D721Med (cell line): ENCODE data around the gene CC2D2A.

Experiments
- DNase-seq: peaks from one replicate; pipeline ENCODE4 v3.0.0; 2011; ENCODE audit warnings: low spot score; ENCODE audit not compliant: insufficient read length
- FAIRE-seq: peaks from 2 replicates; lab custom pipeline; 2011; peaks lifted over from hg19 to GRCh38; lab: Jason Lieb, UNC
- TF ChIP-seq, protein P1 (sequence below): IDR thresholded peaks from 2 replicates; pipeline ENCODE4 v1.5.1; 2012; ENCODE audit warnings: mild to moderate bottlenecking, control low read depth; ENCODE audit not compliant: insufficient read depth; ENCODE audit errors: missing control alignments

CC2D2A gene

DNA sequence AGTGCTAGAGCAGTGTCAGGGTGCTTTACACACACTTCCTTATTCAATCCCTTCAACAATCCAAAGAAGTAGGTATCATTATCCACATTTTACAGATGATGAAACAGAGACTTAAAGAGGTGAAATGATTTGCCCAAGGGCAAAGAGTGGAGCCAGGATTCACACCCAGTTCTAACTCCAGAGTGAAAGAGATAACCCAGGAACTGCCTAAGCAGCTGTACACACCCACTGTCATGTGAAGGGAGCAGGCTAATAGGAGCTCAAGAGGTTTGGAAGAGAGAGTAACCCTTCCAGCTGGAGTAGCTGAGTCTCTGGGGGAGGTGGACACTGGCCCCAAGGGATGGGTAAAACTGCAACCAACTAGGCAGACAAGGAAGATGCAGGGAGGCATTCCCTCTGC lies 92.9 kb downstream of the CC2D2A start:
- FAIRE-seq, result no peak

DNA sequence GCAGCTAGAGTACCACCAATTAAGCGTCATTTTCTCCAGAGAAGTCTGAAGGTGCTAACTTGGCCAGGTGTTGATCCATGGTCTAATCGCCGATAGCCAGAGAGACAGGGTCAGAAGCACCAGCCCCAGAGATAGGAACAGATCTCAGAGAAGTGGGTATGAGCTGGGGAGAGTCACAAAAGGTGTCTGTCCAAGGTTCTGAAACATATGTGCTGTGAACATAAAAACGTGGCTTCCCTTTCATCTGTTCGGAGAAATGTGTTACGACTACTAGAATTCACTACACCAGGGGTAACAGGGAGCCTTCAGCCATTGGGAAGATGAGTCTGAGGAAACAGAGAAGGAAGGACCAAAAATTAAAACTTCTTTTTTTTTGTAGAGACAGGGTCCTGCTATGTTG lies 94.2 kb downstream of the CC2D2A start:
- no peak for DNase-seq
- TF ChIP-seq, protein P1, sequence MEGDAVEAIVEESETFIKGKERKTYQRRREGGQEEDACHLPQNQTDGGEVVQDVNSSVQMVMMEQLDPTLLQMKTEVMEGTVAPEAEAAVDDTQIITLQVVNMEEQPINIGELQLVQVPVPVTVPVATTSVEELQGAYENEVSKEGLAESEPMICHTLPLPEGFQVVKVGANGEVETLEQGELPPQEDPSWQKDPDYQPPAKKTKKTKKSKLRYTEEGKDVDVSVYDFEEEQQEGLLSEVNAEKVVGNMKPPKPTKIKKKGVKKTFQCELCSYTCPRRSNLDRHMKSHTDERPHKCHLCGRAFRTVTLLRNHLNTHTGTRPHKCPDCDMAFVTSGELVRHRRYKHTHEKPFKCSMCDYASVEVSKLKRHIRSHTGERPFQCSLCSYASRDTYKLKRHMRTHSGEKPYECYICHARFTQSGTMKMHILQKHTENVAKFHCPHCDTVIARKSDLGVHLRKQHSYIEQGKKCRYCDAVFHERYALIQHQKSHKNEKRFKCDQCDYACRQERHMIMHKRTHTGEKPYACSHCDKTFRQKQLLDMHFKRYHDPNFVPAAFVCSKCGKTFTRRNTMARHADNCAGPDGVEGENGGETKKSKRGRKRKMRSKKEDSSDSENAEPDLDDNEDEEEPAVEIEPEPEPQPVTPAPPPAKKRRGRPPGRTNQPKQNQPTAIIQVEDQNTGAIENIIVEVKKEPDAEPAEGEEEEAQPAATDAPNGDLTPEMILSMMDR, result no peak
- no peak for FAIRE-seq

More for the DNA sequence above, 92.9 kb downstream of the CC2D2A start:
- DNase-seq, result no peak
- TF ChIP-seq, protein P1, result no peak

DNA sequence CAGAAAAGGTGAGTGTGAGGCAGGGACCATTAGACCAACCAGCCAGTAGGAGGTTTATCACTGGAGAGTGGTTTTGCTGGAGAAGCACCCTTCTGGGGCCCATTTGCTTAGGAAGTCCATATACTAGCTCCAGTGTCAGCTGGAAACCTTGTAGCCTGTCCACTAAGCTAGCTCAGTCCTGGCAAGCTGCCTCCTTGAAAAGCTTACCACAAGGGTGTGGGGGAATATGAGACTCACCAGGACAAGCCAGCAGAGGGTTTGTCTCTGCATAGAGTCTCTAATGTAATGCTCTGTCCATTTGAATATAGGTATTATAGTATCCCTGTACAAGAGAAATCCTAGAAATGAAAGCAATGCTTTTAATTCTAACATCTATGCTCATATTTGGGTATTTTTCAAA lies 99.1 kb downstream of the CC2D2A start:
- FAIRE-seq, result no peak
- DNase-seq, result no peak
- TF ChIP-seq, protein P1, result no peak

DNA sequence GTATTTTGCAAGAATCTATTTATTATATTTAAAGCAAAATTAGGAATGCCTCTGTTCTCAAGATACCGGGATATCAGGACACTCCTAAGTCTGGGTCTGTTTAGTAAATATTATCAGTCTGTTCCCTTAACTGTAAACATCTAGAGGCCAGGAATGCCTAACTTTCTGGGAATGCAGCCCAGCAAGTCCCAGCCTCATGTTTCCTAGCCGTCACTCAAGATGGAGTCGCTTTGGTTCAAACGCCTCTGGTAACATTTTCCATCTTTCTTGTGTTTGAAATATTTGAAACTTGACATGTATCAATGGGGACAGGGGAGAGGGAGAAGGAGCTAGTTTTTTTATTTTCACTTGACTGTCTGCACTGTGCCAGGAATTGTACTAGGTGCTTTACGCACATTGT lies 100.1 kb downstream of the CC2D2A start:
- TF ChIP-seq, protein P1, result no peak
- FAIRE-seq (no peak), DNase-seq (no peak)

DNA sequence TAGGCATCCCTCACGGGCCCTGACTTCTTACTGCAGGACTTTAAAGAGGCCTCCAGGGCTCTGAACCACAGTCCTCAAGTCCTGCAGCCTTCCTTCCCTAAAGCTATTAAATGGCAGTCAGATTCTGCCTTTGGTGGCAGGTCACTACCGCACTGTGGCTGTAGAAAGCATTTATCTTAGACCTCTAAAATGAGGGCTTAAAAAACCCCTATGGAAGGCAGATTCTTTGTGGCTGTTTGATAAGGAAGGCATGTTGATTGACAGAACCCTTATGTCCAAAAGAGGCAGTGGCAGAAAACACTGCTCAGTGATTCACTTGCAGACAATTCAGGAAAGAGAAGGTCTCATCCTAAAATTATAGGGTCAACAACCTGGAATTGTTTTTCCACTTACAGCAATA lies 106.3 kb downstream of the CC2D2A start:
- DNase-seq (no peak), FAIRE-seq (no peak)
- TF ChIP-seq, protein P1, result no peak

- DNase-seq (no peak), FAIRE-seq (no peak)
- TF ChIP-seq, protein P1, result no peak
Observed at GRCh38 chr4:15577508-15577907, 107.8 kb downstream of the CC2D2A start.

- no peak for DNase-seq
- TF ChIP-seq, protein P1, result no peak
- FAIRE-seq, result no peak
Observed at GRCh38 chr4:15584785-15585184, 115.1 kb downstream of the CC2D2A start.
